BLaER1 treated with 17β-estradiol and CSF1 and Interleukin-3, amounts not matched to agents 10 nM and 100 nM (cell line): ENCODE data around the gene HIC2.
A peak's percentile ranks its signal among the peaks of the same experiment; 100 is the strongest.
"Not testable (repeated sequence)": the region's sequence is repeated elsewhere in the genome, so short reads cannot be mapped to it uniquely, and the experiment has no call there.

Experiments
- H3K27ac ChIP-seq, 11 experiments: shearing (Covaris generic); formaldehyde crosslinking; 2 replicates each; pipeline ENCODE4 v1.8.1; 2022
- H3K27me3 ChIP-seq, 11 experiments: shearing (Covaris generic); formaldehyde crosslinking; 2 replicates each; pipeline ENCODE4 v1.8.1; 2022
- H3K36me3 ChIP-seq, 11 experiments: shearing (Covaris generic); formaldehyde crosslinking; 2 replicates each; pipeline ENCODE4 v1.8.1; 2022
- H3K4me1 ChIP-seq, 10 experiments: shearing (Covaris generic); formaldehyde crosslinking; 2 replicates each; pipeline ENCODE4 v1.8.1; 2022
- H3K4me2 ChIP-seq, 11 experiments: shearing (Covaris generic); formaldehyde crosslinking; 2 replicates each; pipeline ENCODE4 v1.8.1; 2022
- H3K4me3 ChIP-seq, 10 experiments: shearing (Covaris generic); formaldehyde crosslinking; 2 replicates each; pipeline ENCODE4 v1.8.1; 2022
- H3K9ac ChIP-seq, 11 experiments: shearing (Covaris generic); formaldehyde crosslinking; 2 replicates each; pipeline ENCODE4 v1.8.1; 2022
- H3K9me3 ChIP-seq, 11 experiments: shearing (Covaris generic); formaldehyde crosslinking; replicated peaks in 1 of 11; 2 replicates each; pipeline ENCODE4 v1.8.1; 2022
- H4K20me1 ChIP-seq, 11 experiments: shearing (Covaris generic); formaldehyde crosslinking; 2 replicates each; pipeline ENCODE4 v1.8.1; 2022

Gene HIC2, protein sequence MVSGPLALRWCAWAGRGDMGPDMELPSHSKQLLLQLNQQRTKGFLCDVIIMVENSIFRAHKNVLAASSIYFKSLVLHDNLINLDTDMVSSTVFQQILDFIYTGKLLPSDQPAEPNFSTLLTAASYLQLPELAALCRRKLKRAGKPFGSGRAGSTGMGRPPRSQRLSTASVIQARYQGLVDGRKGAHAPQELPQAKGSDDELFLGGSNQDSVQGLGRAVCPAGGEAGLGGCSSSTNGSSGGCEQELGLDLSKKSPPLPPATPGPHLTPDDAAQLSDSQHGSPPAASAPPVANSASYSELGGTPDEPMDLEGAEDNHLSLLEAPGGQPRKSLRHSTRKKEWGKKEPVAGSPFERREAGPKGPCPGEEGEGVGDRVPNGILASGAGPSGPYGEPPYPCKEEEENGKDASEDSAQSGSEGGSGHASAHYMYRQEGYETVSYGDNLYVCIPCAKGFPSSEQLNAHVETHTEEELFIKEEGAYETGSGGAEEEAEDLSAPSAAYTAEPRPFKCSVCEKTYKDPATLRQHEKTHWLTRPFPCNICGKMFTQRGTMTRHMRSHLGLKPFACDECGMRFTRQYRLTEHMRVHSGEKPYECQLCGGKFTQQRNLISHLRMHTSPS

DNA sequence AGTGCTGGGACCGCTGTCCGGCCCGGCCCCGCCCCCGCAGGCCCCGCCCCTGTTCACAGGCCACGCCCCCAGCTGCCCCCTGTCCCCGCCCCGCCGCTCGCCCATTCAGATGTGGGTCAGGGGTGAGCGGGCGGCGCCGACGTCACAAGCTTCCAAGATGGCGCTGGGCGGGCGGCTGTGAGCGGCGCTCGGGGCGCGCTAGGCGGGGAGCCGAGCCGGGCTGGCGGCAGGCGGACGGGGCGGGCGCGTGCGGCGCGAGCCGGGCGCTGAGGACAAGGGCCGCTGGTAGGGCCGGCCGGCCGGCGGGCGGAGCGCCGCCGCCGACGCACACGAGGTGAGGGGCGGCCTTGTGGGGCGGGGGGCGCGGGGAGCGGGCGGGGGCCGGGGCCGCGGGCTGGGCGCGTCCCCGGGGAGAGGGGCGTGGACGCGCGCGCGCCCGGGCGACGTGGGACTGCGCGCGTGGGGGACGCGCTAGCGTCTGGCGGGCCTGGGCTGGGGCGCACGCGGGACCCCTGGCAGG is at the start of gene HIC2:
Gene HIC2 (plus strand): TSS at position 145 of the 520 bp plus-strand sequence. CDS start 25,461 bp downstream, outside the sequence.
- not testable (repeated sequence) for H3K27me3 ChIP-seq, H3K36me3 ChIP-seq, H4K20me1 ChIP-seq, H3K4me1 ChIP-seq, H3K9me3 ChIP-seq
- Histone ChIP-seq H3K4me2 (peak within 1 kb of the TSS; percentile 50 to 69 (median 55); a peak in 11 of 22 replicates), H3K4me3 (peak within 1 kb of the TSS; percentile 46 to 70 (median 61)), H3K27ac (peak within 1 kb of the TSS in 8 of 11 experiments; percentile 32 to 68 (median 55); a peak in 11 of 22 replicates), H3K9ac (peak within 1 kb of the TSS in 10 of 11 experiments; percentile 64 to 80 (median 72); a peak in 19 of 22 replicates)

DNA sequence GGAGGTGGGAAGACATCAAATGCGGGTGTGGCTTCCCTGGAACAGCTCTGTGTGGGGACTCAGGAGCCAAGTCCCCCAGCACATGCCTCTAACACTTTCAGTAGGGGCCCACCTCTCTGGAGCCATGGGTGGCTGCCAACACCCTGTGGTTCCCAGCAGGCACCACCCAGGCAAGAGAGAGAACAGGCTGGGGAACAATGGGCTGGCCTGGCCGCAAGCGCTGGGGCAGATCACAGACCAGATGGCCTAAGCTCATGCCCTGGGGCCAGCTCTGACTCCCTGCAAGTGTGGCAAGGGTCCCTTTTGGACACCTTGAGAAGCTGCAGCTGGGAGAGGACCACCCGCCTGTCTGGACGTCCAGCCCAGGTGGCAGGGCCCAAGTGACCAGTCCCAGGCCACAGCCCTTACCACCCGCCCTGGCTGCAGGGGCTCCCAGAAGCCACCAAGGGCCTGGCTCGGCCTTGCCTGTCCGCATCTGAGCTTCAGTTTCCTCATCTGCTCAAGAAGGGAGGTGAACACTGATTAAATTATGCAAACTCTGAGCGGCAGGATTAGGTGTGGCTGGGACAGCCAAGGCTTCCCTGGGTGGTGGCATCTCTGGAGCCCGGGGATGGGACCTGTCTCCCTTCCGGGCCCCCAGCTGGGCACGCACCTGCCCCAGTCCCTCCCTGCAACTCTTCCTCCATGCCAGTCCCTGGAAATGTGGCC is 48.4 kb upstream of the HIC2 start:
- not testable (repeated sequence) for H3K9ac ChIP-seq, H3K4me3 ChIP-seq, H3K9me3 ChIP-seq, H3K27me3 ChIP-seq, H3K36me3 ChIP-seq, H4K20me1 ChIP-seq, H3K4me2 ChIP-seq, H3K27ac ChIP-seq, H3K4me1 ChIP-seq

DNA sequence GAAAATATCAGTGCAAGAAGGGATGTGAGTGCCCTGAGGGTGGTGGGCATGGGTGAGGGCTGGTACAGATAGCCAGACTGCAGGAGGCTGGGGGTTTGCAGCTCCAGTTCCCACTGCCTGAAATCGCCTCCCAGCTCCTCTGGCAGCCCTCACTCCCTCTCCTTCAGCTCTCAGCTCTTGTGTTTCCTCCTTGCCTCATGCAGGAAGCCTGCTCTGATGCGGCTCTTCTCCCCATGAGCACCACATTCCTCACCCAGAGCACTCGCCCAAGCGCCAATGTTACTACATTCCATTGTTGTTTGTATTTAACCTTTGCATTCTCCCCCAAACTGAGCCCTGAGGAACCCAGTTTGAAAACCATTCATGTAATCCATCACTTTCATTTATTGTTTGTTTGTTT is 41.3 kb upstream of the HIC2 start:
- H3K27me3 ChIP-seq, H3K4me1 ChIP-seq, H3K9me3 ChIP-seq, H3K4me3 ChIP-seq, H3K27ac ChIP-seq, H3K36me3 ChIP-seq, H4K20me1 ChIP-seq, H3K4me2 ChIP-seq, H3K9ac ChIP-seq: not testable (repeated sequence)

DNA sequence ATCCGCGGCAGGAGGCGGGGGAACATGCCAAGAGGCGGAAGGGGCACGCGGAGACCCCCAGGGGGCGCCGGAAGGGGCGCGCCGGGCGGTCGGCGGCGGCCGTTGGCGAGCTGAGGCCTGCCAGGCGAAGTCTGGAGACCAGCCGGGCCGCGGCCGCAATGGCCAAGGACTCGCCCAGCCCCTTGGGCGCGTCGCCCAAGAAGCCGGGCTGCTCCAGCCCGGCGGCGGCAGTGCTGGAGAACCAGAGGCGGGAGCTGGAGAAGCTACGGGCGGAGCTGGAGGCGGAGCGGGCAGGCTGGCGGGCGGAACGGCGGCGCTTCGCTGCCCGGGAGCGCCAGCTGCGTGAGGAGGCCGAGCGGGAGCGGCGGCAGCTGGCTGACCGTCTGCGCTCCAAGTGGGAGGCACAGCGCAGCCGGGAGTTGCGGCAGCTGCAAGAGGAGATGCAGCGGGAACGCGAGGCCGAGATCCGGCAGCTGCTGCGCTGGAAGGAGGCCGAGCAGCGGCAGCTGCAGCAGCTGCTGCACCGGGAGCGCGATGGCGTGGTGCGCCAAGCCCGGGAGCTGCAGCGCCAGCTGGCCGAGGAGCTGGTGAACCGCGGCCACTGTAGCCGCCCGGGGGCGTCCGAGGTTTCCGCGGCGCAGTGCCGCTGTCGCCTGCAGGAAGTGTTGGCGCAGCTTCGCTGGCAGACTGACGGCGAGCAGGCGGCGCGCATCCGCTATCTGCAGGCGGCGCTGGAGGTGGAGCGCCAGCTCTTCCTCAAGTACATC is 33.3 kb upstream of the HIC2 start, which contains the start of gene RIMBP3B:
Gene RIMBP3B (plus strand): TSS at position 51 of the 767 bp plus-strand sequence. CDS start 108 bp downstream, at position 159.
- H3K9ac ChIP-seq, H3K36me3 ChIP-seq, H3K27ac ChIP-seq, H3K4me2 ChIP-seq, H3K4me3 ChIP-seq, H3K27me3 ChIP-seq, H3K9me3 ChIP-seq, H3K4me1 ChIP-seq, H4K20me1 ChIP-seq: not testable (repeated sequence)

DNA sequence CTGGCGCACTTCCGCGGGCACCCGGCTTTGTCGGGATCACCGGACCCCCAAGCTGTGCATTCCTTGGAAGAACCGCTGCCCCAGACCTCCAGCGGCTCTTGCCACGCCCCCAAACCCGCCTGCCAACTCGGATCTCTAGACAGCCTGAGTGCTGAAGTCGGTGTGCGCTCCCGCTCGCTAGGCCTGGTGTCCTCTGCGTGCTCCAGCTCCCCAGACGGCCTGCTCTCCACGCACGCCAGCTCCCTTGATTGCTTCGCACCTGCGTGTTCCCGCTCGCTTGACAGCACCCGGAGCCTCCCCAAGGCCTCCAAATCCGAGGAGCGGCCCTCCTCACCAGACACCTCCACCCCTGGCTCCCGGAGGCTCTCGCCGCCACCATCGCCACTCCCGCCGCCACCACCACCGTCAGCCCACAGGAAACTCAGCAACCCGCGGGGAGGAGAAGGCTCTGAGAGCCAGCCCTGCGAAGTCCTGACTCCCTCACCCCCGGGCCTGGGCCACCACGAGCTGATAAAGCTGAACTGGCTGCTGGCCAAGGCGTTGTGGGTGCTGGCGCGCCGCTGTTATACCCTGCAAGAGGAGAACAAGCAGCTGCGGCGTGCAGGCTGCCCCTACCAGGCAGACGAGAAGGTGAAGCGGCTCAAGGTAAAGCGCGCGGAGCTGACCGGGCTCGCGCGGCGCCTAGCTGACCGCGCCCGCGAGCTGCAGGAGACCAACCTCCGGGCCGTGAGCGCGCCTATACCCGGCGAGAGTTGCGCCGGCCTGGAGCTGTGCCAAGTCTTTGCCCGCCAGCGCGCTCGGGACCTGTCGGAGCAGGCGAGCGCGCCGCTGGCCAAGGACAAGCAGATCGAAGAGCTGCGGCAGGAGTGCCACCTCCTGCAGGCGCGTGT is 32.5 kb upstream of the HIC2 start:
- not testable (repeated sequence) for H4K20me1 ChIP-seq, H3K27ac ChIP-seq, H3K4me3 ChIP-seq, H3K36me3 ChIP-seq, H3K4me1 ChIP-seq, H3K27me3 ChIP-seq, H3K9ac ChIP-seq, H3K9me3 ChIP-seq, H3K4me2 ChIP-seq

DNA sequence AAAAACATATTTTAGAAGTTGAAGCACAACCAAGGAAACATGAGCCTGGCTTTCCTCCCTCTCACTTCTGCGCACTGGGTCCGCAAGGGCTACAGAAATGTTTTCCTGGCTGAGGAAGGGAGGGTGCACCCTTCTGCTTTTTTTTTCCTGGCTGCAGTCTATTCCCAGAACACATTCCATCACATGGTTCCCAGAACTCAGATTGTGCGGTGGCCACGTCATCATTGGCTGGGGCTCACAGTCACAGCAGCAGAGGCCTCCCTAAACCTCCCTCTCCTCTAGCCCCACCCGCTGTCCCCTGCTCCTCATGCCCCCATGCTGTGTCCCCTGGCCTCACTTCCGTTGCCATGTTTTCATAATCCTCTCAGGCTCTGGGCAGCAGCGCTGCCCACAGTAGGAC is 27.7 kb upstream of the HIC2 start:
- H3K36me3 ChIP-seq, H3K9me3 ChIP-seq, H3K27me3 ChIP-seq, H3K4me2 ChIP-seq, H3K9ac ChIP-seq, H3K27ac ChIP-seq, H3K4me3 ChIP-seq, H4K20me1 ChIP-seq, H3K4me1 ChIP-seq: not testable (repeated sequence)

DNA sequence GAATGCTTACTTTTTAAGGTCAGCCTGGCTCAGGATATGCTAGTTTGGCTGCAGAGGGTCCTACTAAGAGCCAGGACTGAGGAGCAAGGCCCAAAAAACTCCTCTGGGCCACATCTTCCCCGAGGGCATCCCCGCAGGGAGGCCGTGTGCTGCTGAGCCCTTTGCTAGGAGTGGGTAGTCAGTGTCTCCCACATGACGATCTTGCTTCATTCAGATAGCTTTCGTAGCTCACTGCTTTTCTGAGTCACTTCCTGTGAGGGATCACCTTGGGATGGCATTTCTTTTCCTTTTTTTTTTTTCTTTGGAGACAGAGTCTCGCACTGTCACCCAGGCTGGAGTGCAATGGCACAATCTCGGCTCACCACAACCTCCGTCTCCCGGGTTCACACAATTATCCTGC is 27.2 kb upstream of the HIC2 start:
- H3K9me3 ChIP-seq, H3K27ac ChIP-seq, H3K36me3 ChIP-seq, H3K4me2 ChIP-seq, H4K20me1 ChIP-seq, H3K4me1 ChIP-seq, H3K4me3 ChIP-seq, H3K27me3 ChIP-seq, H3K9ac ChIP-seq: not testable (repeated sequence)

DNA sequence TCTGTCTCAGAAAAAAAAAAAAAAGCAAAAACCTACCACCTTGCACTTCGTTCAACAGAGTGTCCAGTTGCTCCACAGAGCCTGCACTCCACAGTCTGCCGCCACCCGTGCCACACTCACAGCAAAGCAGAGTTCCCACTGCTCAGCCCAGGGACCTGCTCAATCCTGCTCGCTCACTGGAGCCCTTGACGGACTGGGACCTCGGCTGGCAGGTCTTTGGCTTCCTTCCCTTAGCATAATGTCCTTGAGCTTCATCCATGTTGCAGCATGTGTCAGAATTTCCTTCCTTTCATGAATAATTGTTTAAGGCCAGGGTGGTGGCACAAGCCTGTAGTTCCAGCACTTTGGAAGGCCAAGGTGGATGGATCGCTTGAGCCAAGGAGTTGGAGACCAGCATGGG is 22.6 kb upstream of the HIC2 start:
- not testable (repeated sequence) for H3K4me2 ChIP-seq, H3K27ac ChIP-seq, H3K36me3 ChIP-seq, H3K27me3 ChIP-seq, H3K4me3 ChIP-seq, H4K20me1 ChIP-seq, H3K4me1 ChIP-seq, H3K9ac ChIP-seq, H3K9me3 ChIP-seq

DNA sequence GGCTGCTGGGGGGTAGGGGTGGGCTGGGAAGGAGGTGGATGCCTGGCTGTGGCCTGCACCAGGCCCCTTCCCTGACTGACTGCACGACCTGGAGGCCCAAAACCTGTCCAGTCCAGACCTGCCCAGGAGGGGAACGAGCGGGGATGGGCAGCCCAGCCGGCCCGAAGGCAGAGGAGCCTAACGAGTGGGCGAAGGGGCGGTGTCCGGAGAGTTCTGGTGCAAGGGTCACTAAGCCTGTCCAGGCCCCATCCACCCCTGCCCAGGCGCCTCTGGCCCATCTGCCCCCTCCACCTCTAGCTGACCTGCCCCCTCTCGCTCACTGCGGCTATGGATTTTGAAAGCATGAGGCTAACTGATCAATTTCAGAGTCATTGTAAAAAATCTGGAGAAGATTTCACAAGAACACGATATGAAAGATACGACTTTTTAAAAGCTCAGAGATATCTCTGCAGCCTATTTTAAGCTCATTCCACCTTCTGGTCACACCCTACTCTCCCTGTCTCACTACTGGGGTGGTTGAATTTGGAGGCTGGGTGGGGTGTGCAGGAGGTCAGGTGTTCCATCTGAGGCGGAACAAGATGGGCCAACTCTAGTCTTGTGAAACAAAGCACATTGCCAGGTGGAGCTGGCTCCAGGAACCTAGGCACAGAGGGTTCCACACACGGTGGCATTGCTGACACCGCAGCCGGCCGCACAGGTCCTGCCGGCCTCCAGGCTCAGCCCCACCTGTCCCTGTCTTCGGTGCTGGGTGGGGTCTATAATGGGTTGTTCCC is 15.8 kb upstream of the HIC2 start:
- not testable (repeated sequence) for H3K4me1 ChIP-seq, H3K9me3 ChIP-seq, H3K27ac ChIP-seq, H3K27me3 ChIP-seq, H3K4me3 ChIP-seq, H3K4me2 ChIP-seq, H3K9ac ChIP-seq, H4K20me1 ChIP-seq, H3K36me3 ChIP-seq

DNA sequence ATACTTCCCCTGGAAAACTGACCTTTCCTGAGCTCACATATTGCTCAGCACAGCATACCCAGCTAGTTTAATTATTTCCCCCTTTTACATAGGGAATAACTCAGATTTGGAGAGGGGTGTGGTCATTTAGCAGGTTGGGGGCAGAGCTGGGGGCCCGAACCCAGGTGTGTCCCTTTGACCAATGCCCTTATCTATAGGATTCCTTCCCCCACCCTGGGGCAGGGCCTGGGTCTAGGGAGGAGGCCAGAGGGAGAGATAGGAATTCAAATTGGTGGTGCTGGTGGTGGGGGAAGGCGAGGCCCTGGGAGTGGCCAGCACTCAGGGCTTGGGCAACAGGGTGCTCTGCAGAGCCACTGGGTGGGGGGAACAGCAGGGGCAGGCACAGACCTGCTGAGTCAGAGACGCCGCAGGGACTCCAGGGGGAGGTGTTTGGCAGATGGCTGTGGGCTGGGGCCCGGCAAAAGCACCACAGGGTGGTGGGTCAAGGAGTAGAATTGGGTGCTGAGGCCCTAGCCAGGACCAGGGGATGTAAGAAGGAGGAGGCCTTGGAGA is 14.3 kb upstream of the HIC2 start:
- not testable (repeated sequence) for H3K27ac ChIP-seq, H3K9ac ChIP-seq, H3K9me3 ChIP-seq, H3K36me3 ChIP-seq, H3K4me2 ChIP-seq, H3K4me1 ChIP-seq, H3K27me3 ChIP-seq, H3K4me3 ChIP-seq, H4K20me1 ChIP-seq

DNA sequence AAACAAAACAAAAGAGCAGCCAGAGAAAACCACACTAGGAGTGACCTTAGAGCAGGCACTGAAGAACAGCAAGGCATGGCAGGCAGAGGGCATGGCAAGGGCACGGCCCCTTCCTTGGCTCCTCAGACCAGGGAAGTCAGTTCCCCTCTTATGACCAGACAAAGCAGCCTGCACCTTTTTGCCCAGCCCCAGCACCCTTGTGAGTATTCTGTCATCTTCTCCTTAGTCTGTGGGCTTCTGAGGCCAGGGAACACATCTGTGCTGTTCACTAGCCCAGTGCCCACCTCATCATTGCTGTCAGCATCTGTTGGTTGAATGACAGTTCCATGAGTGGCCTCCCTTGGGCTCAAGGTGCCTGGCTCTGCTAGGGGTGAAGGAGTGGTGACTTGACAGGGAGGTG is 10.0 kb upstream of the HIC2 start:
- H4K20me1 ChIP-seq, H3K9ac ChIP-seq: not testable (repeated sequence)

DNA sequence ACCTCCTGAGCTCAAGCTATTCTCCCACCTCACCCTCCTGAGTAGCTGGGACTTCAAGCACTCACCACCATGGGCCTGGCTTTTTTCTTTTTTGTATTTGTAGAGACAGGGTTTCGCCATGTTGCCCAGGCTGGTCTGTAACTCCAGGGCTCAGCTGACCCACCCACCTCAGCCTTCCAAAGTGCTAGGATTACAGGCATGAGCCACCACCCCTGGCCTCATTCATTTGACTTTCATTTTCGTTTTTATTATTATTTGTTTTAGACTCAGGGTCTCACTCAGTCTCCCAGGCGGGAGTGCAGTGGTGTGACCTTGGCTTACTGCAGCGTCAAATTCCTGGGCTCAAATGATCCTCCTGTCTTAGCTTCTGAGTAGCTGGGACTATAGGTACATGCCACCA is 9.4 kb upstream of the HIC2 start:
- H3K36me3 ChIP-seq, H3K9me3 ChIP-seq: not testable (repeated sequence)

More for the DNA sequence above, 10.0 kb upstream of the HIC2 start:
- not testable (repeated sequence) for H3K4me2 ChIP-seq, H3K4me3 ChIP-seq, H3K9me3 ChIP-seq, H3K4me1 ChIP-seq, H3K36me3 ChIP-seq, H3K27me3 ChIP-seq, H3K27ac ChIP-seq

More for the DNA sequence above, 9.4 kb upstream of the HIC2 start:
- not testable (repeated sequence) for H4K20me1 ChIP-seq, H3K4me2 ChIP-seq, H3K4me1 ChIP-seq, H3K4me3 ChIP-seq, H3K9ac ChIP-seq, H3K27ac ChIP-seq, H3K27me3 ChIP-seq
